NCI-H128 (cell line): Measurements from ENCODE around the gene TNIK.
"Not testable (repeated sequence)": the region's sequence is repeated elsewhere in the genome, so short reads cannot be mapped to it uniquely, and the experiment has no call there.

Source experiments
- DNase-seq: peaks from one replicate; lab custom pipeline; 2025; ENCODE audit not compliant: unreplicated experiment; lab: John Stamatoyannopoulos, UW

The TNIK gene

GRCh38 chr3:171388527-171388926, 71.7 kb downstream of the TNIK start:
- DNase-seq, result no peak

- DNase-seq, result no peak
Observed at GRCh38 chr3:171387062-171387461, 73.1 kb downstream of the TNIK start.

- DNase-seq, result no peak
Observed at GRCh38 chr3:171385086-171385485, 75.1 kb downstream of the TNIK start.

- DNase-seq, result no peak
Observed at GRCh38 chr3:171384101-171384891, 75.9 kb downstream of the TNIK start.

GRCh38 chr3:171383206-171384018, 76.8 kb downstream of the TNIK start:
- no peak for DNase-seq

GRCh38 chr3:171382347-171382746, 77.9 kb downstream of the TNIK start:
- not testable (repeated sequence) for DNase-seq

- no peak for DNase-seq
Observed at GRCh38 chr3:171380711-171381425, 79.3 kb downstream of the TNIK start.

- DNase-seq, result no peak
Observed at GRCh38 chr3:171379961-171380483, 80.2 kb downstream of the TNIK start.

- no peak for DNase-seq
Observed at GRCh38 chr3:171379281-171379680, 80.9 kb downstream of the TNIK start.

GRCh38 chr3:171378586-171378985, 81.6 kb downstream of the TNIK start:
- no peak for DNase-seq

- DNase-seq, result no peak
Observed at GRCh38 chr3:171377859-171378258, 82.3 kb downstream of the TNIK start.

- DNase-seq, result no peak
Observed at GRCh38 chr3:171376596-171376947, 83.6 kb downstream of the TNIK start.

- no peak for DNase-seq
Observed at GRCh38 chr3:171375666-171376595, 84.3 kb downstream of the TNIK start.

- DNase-seq, result no peak
Observed at GRCh38 chr3:171374661-171375285, 85.4 kb downstream of the TNIK start.

- DNase-seq, result no peak
Observed at GRCh38 chr3:171374260-171374659, 85.9 kb downstream of the TNIK start.

GRCh38 chr3:171373711-171374110, 86.5 kb downstream of the TNIK start:
- DNase-seq, result no peak

GRCh38 chr3:171372694-171373093, 87.5 kb downstream of the TNIK start:
- DNase-seq, result no peak

GRCh38 chr3:171371354-171371753, 88.9 kb downstream of the TNIK start:
- DNase-seq, result no peak

GRCh38 chr3:171369156-171369555, 91.0 kb downstream of the TNIK start:
- DNase-seq, result no peak

GRCh38 chr3:171366738-171367137, 93.5 kb downstream of the TNIK start:
- not testable (repeated sequence) for DNase-seq
